Ectodermal cell (in vitro differentiated cells): ENCODE measurements around the gene PRDM10.
"Not testable (repeated sequence)": the region's sequence is repeated elsewhere in the genome, so short reads cannot be mapped to it uniquely, and the experiment has no call there.

Experiments used
- H3K27ac ChIP-seq: 2 replicates; pipeline ENCODE4 v1.7.0; 2013; ENCODE audit warnings: mild to moderate bottlenecking, low read depth, low read length; ENCODE audit not compliant: insufficient read depth, poor library complexity, severe bottlenecking
- H3K27me3 ChIP-seq: 2 replicates; pipeline ENCODE4 v1.7.0; 2013; ENCODE audit warnings: mild to moderate bottlenecking, low read length; ENCODE audit not compliant: insufficient read depth, control insufficient read depth, poor library complexity, severe bottlenecking
- H3K36me3 ChIP-seq: one replicate; pipeline ENCODE4 v1.7.0; 2013; ENCODE audit warnings: low read length; ENCODE audit not compliant: control insufficient read depth, insufficient read depth
- H3K4me1 ChIP-seq: one replicate; pipeline ENCODE4 v1.7.0; 2013; ENCODE audit warnings: low read length; ENCODE audit not compliant: control insufficient read depth, insufficient read depth
- H3K4me3 ChIP-seq: 2 replicates; pipeline ENCODE4 v1.7.0; 2013; ENCODE audit warnings: low read depth, low read length, control low read depth; ENCODE audit not compliant: insufficient read depth
- H3K9me3 ChIP-seq: 2 replicates; pipeline ENCODE4 v1.7.0; 2013; ENCODE audit warnings: mild to moderate bottlenecking, low read length, moderate library complexity; ENCODE audit not compliant: control insufficient read depth
- WGBS, 2 experiments: methylation state at CpG; one replicate each; pipeline ENCODE4 v1.1.7; 2013; ENCODE audit warnings: missing lambda C conversion rate in 2 of 2; 5-methylcytosine and 5-hydroxymethylcytosine counted together

PRDM10 gene

DNA sequence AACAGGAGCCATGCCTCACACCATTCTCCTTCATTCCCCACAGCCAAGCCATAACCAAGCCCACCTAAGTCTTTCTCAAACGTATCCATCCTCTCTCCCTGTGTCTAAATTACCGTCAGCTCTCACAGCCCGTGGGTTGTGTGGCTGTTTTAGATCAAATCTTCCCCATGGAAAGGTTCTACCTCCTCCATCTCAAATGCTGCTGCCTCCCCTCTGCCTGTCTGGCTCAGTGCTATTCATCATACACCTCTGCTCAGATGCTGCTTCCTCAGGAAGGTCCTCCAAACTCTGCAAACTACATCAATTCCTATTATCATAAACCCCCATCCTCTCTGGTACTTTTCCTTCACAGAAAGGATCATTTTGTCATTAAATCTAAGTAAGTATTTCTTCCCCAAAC is 122.3 kb downstream of the PRDM10 start:
- 92 to 93% methylated on average over 3 of the region's 3 CpGs for WGBS, 2 experiments
- H3K27me3 ChIP-seq, result no peaks in the 10 kb centered on the region
- H3K36me3 ChIP-seq, result peaks cover 86% of the 10 kb centered on the region
- H3K4me3 ChIP-seq, result no peak overlapping the region
- H3K27ac ChIP-seq, result no peak overlapping the region
- H3K9me3 ChIP-seq, result no peaks in the 10 kb centered on the region
- H3K4me1 ChIP-seq, result no peaks in the 10 kb centered on the region

DNA sequence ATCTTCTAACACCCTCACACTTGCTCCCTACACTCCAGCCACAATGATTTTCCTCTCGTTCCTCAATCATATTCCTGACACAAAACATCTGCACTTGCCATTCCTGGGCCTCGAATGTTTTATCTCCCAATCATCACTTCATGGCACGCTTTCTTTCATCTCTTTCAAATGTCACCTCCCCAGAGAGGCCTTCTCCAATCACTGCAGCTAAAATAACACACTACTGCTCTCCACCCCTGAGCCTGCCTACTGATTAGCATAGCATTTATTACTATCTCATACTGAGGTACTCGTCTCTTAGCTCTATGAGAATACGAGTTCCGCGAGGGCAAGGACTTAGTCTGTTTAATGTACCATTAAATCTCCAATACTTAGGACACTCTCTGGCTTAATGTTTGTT is 130.7 kb downstream of the PRDM10 start:
- H3K9me3 ChIP-seq, result no peaks in the 10 kb centered on the region
- H3K36me3 ChIP-seq, result peaks cover 65% of the 10 kb centered on the region
- H3K27ac ChIP-seq, result no peak overlapping the region

DNA sequence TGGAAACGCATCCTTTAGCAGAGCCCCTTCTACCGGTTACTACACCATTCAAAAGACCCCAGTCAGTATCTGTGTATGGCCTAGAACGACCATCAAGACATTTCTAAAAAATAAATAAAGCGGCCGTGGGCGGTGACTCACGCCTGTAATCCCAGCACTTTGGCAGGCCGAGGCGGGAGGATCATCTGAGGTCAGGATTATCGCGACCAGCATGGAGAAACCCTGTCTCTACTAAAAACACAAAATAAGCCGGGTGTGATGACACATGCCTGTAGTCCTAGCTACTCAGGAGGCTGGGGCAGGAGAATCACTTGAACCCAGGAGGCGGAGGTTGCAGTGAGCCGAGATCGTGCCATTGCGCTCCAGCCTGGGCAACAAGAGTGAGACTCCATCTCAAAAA is 134.0 kb downstream of the PRDM10 start:
- peaks cover 65% of the 10 kb centered on the region for H3K36me3 ChIP-seq
- not testable (repeated sequence) for H3K4me3 ChIP-seq, H3K27me3 ChIP-seq, H3K27ac ChIP-seq, H3K9me3 ChIP-seq, H3K4me1 ChIP-seq
- WGBS, 2 experiments, result 83 to 89% methylated on average over 15 to 16 of the region's 16 CpGs

More for the DNA sequence above, 130.7 kb downstream of the PRDM10 start:
- WGBS, 2 experiments, result 96 to 97% methylated on average over 7 of the region's 7 CpGs
- H3K4me1 ChIP-seq, result no peaks in the 10 kb centered on the region
- no peaks in the 10 kb centered on the region for H3K27me3 ChIP-seq
- H3K4me3 ChIP-seq, result no peak overlapping the region

DNA sequence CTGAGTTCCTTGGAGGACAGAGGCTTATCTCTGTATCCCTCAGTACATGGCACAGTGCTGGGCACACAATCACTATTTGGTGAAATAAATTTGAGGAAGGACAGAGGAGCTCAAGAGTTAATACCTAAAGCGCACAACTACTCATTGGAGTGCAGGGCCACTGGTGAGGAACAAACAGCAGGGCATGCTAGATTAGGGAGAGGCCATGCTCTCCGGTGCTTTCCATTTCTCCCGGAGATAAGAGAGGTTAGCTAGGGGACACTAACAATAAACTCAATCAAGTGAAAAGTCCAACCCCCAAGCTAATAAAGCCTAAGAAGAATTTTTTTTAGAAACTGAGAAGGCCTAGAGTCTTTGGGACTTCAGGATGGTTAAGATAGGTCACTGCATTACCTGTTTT is 136.3 kb downstream of the PRDM10 start:
- Histone ChIP-seq H3K27me3 (no peaks in the 10 kb centered on the region), H3K36me3 (peaks cover 58% of the 10 kb centered on the region), H3K4me3 (no peak overlapping the region), H3K9me3 (no peaks in the 10 kb centered on the region), H3K27ac (no peak overlapping the region), H3K4me1 (no peaks in the 10 kb centered on the region)
- 67 to 71% methylated on average over 3 of the region's 3 CpGs for WGBS, 2 experiments

DNA sequence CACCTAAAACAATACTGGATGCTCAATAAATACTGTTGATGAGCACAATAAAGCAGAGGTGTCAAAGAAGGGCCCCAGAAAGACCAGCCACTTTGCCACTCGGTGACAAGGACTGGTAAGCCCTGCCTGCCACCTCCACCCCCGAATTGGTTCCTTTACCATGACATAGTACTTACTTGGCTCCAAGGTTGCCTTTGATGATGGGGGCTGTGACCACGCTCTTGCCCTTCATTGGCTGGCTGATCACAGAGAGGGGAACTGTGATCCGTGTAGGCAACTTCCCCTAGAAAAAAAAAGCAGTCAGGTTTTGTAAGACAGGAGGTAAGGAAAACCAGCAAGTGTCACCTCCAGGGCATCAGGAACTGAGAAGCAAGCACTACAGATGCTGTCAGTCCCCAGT is 136.9 kb downstream of the PRDM10 start:
- H3K36me3 ChIP-seq, result peaks cover 55% of the 10 kb centered on the region
- WGBS, 2 experiments, result 91 to 98% methylated on average over 4 of the region's 4 CpGs

DNA sequence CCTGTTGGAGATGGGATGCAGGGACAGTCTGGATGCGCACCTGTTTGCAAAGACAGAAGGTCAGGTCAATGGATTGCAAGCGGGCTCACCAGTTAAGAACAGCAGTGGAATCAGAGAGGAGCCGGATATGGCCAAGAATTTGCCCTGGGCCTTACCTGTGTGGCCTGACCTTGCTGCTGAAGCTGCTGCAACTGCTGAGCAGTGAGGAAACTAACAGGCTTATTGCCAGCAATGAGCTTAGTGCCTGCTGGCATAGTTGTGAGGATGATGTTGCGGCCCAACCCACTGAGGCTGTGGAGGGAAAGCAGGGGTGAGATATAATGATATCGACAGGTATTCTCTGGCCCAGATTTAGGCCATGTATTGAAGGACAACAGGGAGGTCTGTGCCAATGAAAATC is 137.8 kb downstream of the PRDM10 start:
- H3K27ac ChIP-seq, result no peak overlapping the region
- no peaks in the 10 kb centered on the region for H3K9me3 ChIP-seq
- no peaks in the 10 kb centered on the region for H3K27me3 ChIP-seq
- H3K4me1 ChIP-seq, result no peaks in the 10 kb centered on the region
- WGBS, 2 experiments, result 94 to 96% methylated on average over 5 of the region's 5 CpGs
- peaks cover 59% of the 10 kb centered on the region for H3K36me3 ChIP-seq
- H3K4me3 ChIP-seq, result no peak overlapping the region

More for the DNA sequence above, 136.9 kb downstream of the PRDM10 start:
- no peaks in the 10 kb centered on the region for H3K4me1 ChIP-seq
- no peaks in the 10 kb centered on the region for H3K27me3 ChIP-seq
- H3K27ac ChIP-seq, result no peak overlapping the region
- no peaks in the 10 kb centered on the region for H3K9me3 ChIP-seq
- no peak overlapping the region for H3K4me3 ChIP-seq

DNA sequence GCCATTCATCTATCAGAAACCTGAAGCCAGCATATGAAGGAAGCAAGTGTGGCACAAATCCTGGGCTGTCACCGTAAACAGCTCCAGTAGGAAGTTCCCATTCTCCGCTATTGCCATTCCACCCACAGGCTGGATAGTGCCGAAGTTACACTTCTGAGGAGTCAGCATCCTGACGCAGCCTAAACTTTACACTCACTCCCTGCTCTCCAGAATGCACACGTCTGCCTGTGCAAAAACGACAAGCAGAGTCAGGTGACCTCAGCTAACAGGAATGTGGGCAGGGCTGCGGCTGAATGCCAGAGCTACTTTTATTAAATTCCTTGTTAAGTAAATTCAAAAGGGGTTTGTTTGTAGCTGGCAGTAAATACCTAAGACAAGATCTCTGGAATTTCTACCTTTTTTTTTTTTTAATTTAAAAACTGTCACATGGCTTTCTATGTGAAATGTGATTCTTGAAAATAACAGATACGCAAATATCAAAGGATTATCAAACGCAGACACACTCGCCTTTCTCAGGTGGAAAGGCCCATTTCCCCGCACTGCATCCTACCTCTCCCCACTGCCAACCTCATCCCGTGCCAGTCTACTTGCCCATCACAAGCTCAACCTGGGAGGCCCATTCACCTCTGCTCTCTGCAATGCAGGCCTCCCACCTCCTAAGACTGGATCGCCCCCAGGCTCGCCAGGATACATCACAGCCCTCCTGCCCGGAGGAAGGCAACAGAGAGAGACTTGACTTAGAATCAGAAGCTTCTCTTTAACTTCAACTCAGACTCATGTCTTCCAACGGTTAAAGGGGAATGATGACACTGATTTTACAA is 140.7 kb downstream of the PRDM10 start:
- H3K4me3 ChIP-seq, result no peak overlapping the region
- no peaks in the 10 kb centered on the region for H3K27me3 ChIP-seq
- no peaks in the 10 kb centered on the region for H3K9me3 ChIP-seq
- peaks cover 41% of the 10 kb centered on the region for H3K36me3 ChIP-seq
- WGBS, 2 experiments, result 79 to 82% methylated on average over 16 of the region's 16 CpGs
- H3K4me1 ChIP-seq, result no peaks in the 10 kb centered on the region
- H3K27ac ChIP-seq, result peak overlapping the region; percentile 52

DNA sequence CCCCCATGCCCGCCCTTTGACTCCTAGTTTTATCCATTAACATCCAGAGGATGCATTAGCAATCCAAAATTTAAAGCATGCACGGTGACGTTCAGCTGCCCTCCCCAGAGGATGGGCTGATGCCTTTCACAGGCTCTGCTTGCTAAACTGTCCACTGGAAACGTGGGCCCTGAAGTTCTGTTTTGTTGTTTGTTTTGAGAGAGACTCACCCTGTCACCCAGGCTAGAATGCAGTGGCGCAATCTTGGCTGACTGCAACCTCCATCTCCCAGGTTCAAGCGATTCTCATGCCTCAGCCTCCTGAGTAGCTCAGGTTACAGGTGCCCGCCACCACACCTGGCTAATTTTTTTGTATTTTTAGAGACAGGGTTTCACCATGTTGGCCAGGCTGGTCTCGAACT is 146.6 kb downstream of the PRDM10 start:
- no peaks in the 10 kb centered on the region for H3K4me1 ChIP-seq
- H3K27me3 ChIP-seq, result no peaks in the 10 kb centered on the region
- H3K27ac ChIP-seq, result no peak overlapping the region
- peaks cover 9% of the 10 kb centered on the region for H3K36me3 ChIP-seq
- 85 to 88% methylated on average over 8 of the region's 8 CpGs for WGBS, 2 experiments
- no peaks in the 10 kb centered on the region for H3K9me3 ChIP-seq
- H3K4me3 ChIP-seq, result no peak overlapping the region

DNA sequence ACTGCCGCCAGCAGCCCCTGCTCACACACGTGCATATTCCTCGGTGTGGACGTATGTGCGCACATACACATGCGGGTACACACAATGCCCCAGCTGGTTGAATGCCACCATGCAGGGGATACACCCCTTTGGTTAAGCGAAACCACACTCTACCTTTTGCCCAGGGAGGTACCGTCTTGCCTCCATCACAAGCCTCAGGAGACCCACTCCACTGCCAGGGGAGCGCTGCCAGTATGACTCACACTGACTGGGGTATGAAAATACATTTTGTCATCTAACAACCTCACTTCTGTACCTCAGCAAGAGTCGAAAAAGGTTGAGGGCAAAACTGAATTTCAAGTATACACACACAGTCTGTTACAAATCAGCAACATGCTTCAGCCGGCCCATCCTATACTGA is 147.5 kb downstream of the PRDM10 start:
- Histone ChIP-seq H3K4me1 (no peaks in the 10 kb centered on the region), H3K4me3 (no peak overlapping the region), H3K27ac (no peak overlapping the region), H3K27me3 (no peaks in the 10 kb centered on the region), H3K36me3 (peaks cover 4% of the 10 kb centered on the region), H3K9me3 (no peaks in the 10 kb centered on the region)
- 89 to 90% methylated on average over 11 of the region's 11 CpGs for WGBS, 2 experiments

DNA sequence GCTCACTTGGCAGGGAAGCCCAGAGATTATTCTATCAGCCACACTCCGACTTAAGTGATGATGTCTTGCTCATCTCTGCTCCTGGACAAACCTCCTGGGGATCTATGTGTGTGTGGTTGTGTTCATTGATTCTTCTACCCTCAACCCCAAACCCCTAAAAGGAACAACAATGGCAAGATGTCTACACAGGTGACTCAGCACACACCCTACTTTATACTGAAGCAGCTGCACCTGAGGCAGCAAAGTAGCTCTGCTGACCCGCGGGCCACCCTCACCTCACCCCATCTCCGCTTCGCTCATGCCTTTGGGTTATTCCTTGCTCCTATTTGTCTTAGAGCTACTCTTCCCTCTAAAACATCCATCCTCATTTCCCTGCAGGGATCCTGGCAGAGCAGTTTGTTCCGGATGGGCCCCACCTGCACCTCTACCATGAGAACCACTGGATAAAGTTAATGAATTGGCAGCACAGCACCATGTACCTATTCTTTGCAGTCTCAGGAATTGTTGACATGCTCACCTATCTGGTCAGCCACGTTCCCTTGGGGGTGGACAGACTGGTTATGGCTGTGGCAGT is 148.3 kb downstream of the PRDM10 start:
- Histone ChIP-seq H3K27me3 (no peaks in the 10 kb centered on the region), H3K4me3 (no peak overlapping the region), H3K27ac (no peak overlapping the region), H3K9me3 (no peaks in the 10 kb centered on the region), H3K36me3 (no peaks in the 10 kb centered on the region), H3K4me1 (no peaks in the 10 kb centered on the region)
- 90 to 94% methylated on average over 6 to 7 of the region's 7 CpGs for WGBS, 2 experiments
